Measurements from ENCODE around the gene CLEC16A. TPM values are rescaled to one million over a fixed set of nuclear protein-coding genes. Genes with fewer than 3 reads are reported as not detected.
"Not testable (repeated sequence)": the region's sequence is repeated elsewhere in the genome, so short reads cannot be mapped to it uniquely, and the experiment has no call there.

Gene CLEC16A
- polyA plus RNA-seq, 1 experiment: 11.9 TPM

- Histone ChIP-seq H3K27ac (ENCODE audit: low read depth, low read length) (no peak overlapping the region), H3K27me3 (ENCODE audit: control insufficient read depth, insufficient read depth, low read length) (no peaks in the 10 kb centered on the region), H3K4me3 (ENCODE audit: low read depth, low read length) (no peak overlapping the region), H3K9me3 (ENCODE audit: control insufficient read depth, insufficient read depth, low read length) (peaks cover 12% of the 10 kb centered on the region)
- no peak for DNase-seq (ENCODE audit: low read depth, low spot score)
- ChIA-PET CTCF (interaction anchor here (0.6 to 1.7 kb wide), 8 partner anchors 10 to 257 kb away, joined by 3 to 6 read pairs (median 4); no protein-coding TSS in a partner anchor), POLR2A (no interaction called here)
- no peak for TF ChIP-seq CTCF (IDR thresholded peaks at IDR 0.05; ENCODE audit: low read depth, low read length)
Observed at GRCh38 chr16:11217651-11218603, 273.6 kb downstream of the CLEC16A start.

- ChIA-PET CTCF (interaction anchor here (0.8 to 1.7 kb wide), 6 partner anchors 9 to 258 kb away, joined by 3 to 6 read pairs (median 4); no protein-coding TSS in a partner anchor), POLR2A (no interaction called here)
- H3K27ac ChIP-seq (ENCODE audit: low read depth, low read length): no peak overlapping the region
- no peak overlapping the region for H3K4me3 ChIP-seq (ENCODE audit: low read depth, low read length)
- H3K9me3 ChIP-seq (ENCODE audit: control insufficient read depth, insufficient read depth, low read length): peaks cover 12% of the 10 kb centered on the region
- TF ChIP-seq CTCF (IDR thresholded peaks at IDR 0.05; ENCODE audit: low read depth, low read length): peak; percentile 57
- no peaks in the 10 kb centered on the region for H3K27me3 ChIP-seq (ENCODE audit: control insufficient read depth, insufficient read depth, low read length)
- no peak for DNase-seq (ENCODE audit: low read depth, low spot score)
Observed at GRCh38 chr16:11218604-11218962, 274.2 kb downstream of the CLEC16A start.

DNA sequence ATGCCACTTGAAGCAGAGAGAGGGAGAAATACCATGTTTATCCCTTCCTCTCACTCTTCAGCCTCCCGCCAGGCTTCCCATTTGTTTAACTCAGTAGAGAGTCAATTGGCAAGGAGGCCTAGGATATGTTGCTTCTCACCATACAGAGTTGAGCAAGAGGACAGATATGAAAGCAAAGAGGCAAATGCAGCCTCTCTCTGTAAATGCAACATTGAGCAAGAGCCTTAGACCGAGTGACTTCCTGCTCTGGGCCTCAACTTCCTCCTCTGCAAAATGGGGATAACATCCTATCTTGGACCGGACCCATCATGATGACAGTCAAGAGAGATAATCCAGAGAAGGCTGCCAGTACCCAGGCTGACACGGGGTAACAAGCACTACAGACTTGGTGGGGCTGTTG, 274.8 kb downstream of the CLEC16A start:
- POLR2A ChIA-PET: no interaction called here
- CTCF ChIA-PET: interaction anchor here (0.8 to 1.7 kb wide), 4 partner anchors 19 to 259 kb away, joined by 3 to 6 read pairs (median 4); no protein-coding TSS in a partner anchor
- Histone ChIP-seq H3K27me3 (ENCODE audit: control insufficient read depth, insufficient read depth, low read length) (no peaks in the 10 kb centered on the region), H3K27ac (ENCODE audit: low read depth, low read length) (no peak overlapping the region), H3K9me3 (ENCODE audit: control insufficient read depth, insufficient read depth, low read length) (peaks cover 12% of the 10 kb centered on the region), H3K4me3 (ENCODE audit: low read depth, low read length) (no peak overlapping the region)
- no peak for TF ChIP-seq CTCF (IDR thresholded peaks at IDR 0.05; ENCODE audit: low read depth, low read length)
- no peak for DNase-seq (ENCODE audit: low read depth, low spot score)

GRCh38 chr16:11220507-11220906, 276.1 kb downstream of the CLEC16A start:
- POLR2A ChIA-PET; DNase-seq (ENCODE audit: low read depth, low spot score); H3K4me3 ChIP-seq (ENCODE audit: low read depth, low read length); CTCF ChIA-PET; H3K27me3 ChIP-seq (ENCODE audit: control insufficient read depth, insufficient read depth, low read length); H3K27ac ChIP-seq (ENCODE audit: low read depth, low read length): not testable (repeated sequence)
- peaks cover 12% of the 10 kb centered on the region for H3K9me3 ChIP-seq (ENCODE audit: control insufficient read depth, insufficient read depth, low read length)

GRCh38 chr16:11224096-11224893, 279.9 kb downstream of the CLEC16A start:
- H3K9me3 ChIP-seq (ENCODE audit: control insufficient read depth, insufficient read depth, low read length): no peaks in the 10 kb centered on the region; the same call in none of the 2 replicates
- no peak overlapping the region for H3K27ac ChIP-seq (ENCODE audit: low read depth, low read length)
- ChIA-PET CTCF (no interaction called here), POLR2A (no interaction called here)
- H3K4me3 ChIP-seq (ENCODE audit: low read depth, low read length): no peak overlapping the region
- H3K27me3 ChIP-seq (ENCODE audit: control insufficient read depth, insufficient read depth, low read length): no peaks in the 10 kb centered on the region
- no peak for TF ChIP-seq CTCF (IDR thresholded peaks at IDR 0.05; ENCODE audit: low read depth, low read length)
- no peak for DNase-seq (ENCODE audit: low read depth, low spot score)
